HepG2 (cell line): ENCODE results near the gene PCGF2. TPM values are rescaled to one million over a fixed set of nuclear protein-coding genes. Genes with fewer than 3 reads are reported as not detected.

Source experiments
- HES4 ChIP-seq: sonication (generic); formaldehyde crosslinking; IDR thresholded peaks from 2 replicates; pipeline ENCODE4 v1.9.0; 2021; ENCODE audit warnings: mild to moderate bottlenecking, missing genetic modification reagents, borderline replicate concordance
- HOXA3 ChIP-seq: sonication (generic); formaldehyde crosslinking; IDR thresholded peaks from 2 replicates; pipeline ENCODE4 v1.5.0; 2020; ENCODE audit warnings: missing genetic modification reagents
- RELA ChIP-seq: sonication (generic); formaldehyde crosslinking; IDR thresholded peaks from 2 replicates; pipeline ENCODE4 v1.4.0; 2020; ENCODE audit warnings: missing genetic modification reagents
- SOX6 ChIP-seq, 2 experiments: fragments of 450-650 bp in 1 of 2; sonication (generic) in 1 of 2; formaldehyde crosslinking in 1 of 2; IDR thresholded peaks; 2 replicates each; pipeline versions ENCODE4 v1.4.0 to v1.6.1; 2017 to 2020; ENCODE audit warnings: antibody characterized with exemption in 1 of 2, mild to moderate bottlenecking in 1 of 2, missing genetic modification reagents in 1 of 2
- ZNF230 ChIP-seq: sonication (generic); formaldehyde crosslinking; IDR thresholded peaks from 2 replicates; pipeline ENCODE4 v1.4.0; 2020; ENCODE audit warnings: mild to moderate bottlenecking, missing genetic modification reagents
- ZNF607 ChIP-seq: sonication (generic); formaldehyde crosslinking; IDR thresholded peaks from 2 replicates; pipeline ENCODE4 v1.5.1; 2020; ENCODE audit warnings: missing genetic modification reagents, mild to moderate bottlenecking, borderline replicate concordance
- polyA plus RNA-seq, 8 experiments: library from polyadenylated mRNA; depleted of rRNA in 3 of 8; stranded (reverse) in 7 of 8; unstranded in 1 of 8; fragments of >200 nt; fragmentation: Illumina TruSeq in 4 of 8; extraction: Trizol in 4 of 8; gene quantifications; 2 replicates each; pipeline versions ENCODE4 v1.2.1 to v1.2.3, GENCODE V29; 2011 to 2016; ENCODE audit warnings: low read depth in 4 of 8, missing spikeins in 1 of 8, mixed read lengths in 1 of 8; ENCODE audit not compliant: insufficient read depth in 1 of 8
- total RNA-seq, 5 experiments: library from RNA; depleted of rRNA; stranded (reverse); fragments of >200 nt; fragmentation: Illumina TruSeq; extraction: Trizol; gene quantifications; 2 replicates each; pipeline ENCODE4 v1.2.3, GENCODE V29; 2016; ENCODE audit warnings: low read depth in 1 of 5
- TF ChIP-seq, protein P1 (sequence below): sonication (generic); formaldehyde crosslinking; IDR thresholded peaks from 2 replicates; pipeline ENCODE4 v1.4.0; 2020; ENCODE audit warnings: low read depth, missing genetic modification reagents
- TF ChIP-seq, protein P2 (sequence below): sonication (generic); formaldehyde crosslinking; IDR thresholded peaks from 2 replicates; pipeline ENCODE4 v1.4.0; 2020; ENCODE audit warnings: mild to moderate bottlenecking, missing genetic modification reagents, borderline replicate concordance
- TF ChIP-seq, protein P3 (sequence below): IDR thresholded peaks from 2 replicates; pipeline ENCODE4 v1.6.1; 2016; ENCODE audit warnings: low read depth, missing genetic modification reagents, missing compliant biosample characterization
- TF ChIP-seq, protein P4 (sequence below), 2 experiments: sonication (generic) in 1 of 2; formaldehyde crosslinking in 1 of 2; IDR thresholded peaks; 2 replicates each; pipeline versions ENCODE4 v1.4.0 to v1.6.1; 2018 to 2020; ENCODE audit warnings: missing genetic modification reagents in 2 of 2, borderline replicate concordance in 1 of 2, low read depth in 1 of 2, mild to moderate bottlenecking in 1 of 2, missing biosample characterization in 1 of 2
- TF ChIP-seq, protein P5 (sequence below): sonication (generic); formaldehyde crosslinking; IDR thresholded peaks from 2 replicates; pipeline ENCODE4 v1.4.0; 2020; ENCODE audit warnings: missing genetic modification reagents

Gene PCGF2
- total and polyA plus RNA-seq, 2 of the 13 experiments (the other 11 are each of a cell fraction or from before 2014, with no cell fraction given): 11.6 to 29.4 TPM

DNA sequence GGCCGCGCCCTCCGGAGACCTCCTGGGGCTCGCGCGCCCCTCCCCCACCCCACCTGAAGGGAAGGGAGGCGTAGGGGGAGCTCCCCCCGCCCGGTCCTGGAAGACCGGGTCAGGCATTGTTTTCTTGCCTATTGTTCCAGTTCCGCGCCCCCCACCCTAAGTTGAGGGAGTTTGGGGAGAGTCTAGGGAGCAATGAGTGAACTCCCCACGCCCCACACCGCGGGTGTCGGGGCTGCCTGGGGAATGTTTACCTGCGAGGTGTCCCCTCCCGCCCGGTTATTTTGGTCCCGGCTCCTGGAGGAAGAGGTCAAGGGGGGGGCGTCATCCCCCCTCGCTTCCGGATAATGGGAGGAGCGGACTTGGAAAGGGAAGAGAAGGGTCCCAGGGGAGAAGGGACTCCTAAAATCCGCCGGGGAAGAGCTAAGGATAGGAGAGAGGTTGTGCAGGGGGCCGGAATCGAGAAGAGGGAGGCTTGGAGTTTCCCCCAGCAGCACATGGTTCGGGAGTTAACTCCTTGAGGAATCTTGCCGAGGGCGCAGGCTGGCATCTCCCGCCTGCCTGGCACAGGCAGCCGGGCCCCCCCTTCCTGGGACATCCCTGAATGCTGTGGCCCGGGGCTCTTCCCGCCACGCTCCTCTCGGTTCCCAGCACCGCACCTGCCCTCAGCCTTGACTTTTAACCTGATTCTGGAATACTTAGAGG lies 42.2 kb downstream of the PCGF2 start (continued):
- TF ChIP-seq, protein P1, sequence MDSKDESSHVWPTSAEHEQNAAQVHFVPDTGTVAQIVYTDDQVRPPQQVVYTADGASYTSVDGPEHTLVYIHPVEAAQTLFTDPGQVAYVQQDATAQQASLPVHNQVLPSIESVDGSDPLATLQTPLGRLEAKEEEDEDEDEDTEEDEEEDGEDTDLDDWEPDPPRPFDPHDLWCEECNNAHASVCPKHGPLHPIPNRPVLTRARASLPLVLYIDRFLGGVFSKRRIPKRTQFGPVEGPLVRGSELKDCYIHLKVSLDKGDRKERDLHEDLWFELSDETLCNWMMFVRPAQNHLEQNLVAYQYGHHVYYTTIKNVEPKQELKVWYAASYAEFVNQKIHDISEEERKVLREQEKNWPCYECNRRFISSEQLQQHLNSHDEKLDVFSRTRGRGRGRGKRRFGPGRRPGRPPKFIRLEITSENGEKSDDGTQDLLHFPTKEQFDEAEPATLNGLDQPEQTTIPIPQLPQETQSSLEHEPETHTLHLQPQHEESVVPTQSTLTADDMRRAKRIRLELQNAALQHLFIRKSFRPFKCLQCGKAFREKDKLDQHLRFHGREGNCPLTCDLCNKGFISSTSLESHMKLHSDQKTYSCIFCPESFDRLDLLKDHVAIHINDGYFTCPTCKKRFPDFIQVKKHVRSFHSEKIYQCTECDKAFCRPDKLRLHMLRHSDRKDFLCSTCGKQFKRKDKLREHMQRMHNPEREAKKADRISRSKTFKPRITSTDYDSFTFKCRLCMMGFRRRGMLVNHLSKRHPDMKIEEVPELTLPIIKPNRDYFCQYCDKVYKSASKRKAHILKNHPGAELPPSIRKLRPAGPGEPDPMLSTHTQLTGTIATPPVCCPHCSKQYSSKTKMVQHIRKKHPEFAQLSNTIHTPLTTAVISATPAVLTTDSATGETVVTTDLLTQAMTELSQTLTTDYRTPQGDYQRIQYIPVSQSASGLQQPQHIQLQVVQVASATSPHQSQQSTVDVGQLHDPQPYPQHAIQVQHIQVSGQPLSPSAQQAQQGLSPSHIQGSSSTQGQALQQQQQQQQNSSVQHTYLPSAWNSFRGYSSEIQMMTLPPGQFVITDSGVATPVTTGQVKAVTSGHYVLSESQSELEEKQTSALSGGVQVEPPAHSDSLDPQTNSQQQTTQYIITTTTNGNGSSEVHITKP (CRISPR knock-in tag): peak; percentile 92
- TF ChIP-seq, protein P2, sequence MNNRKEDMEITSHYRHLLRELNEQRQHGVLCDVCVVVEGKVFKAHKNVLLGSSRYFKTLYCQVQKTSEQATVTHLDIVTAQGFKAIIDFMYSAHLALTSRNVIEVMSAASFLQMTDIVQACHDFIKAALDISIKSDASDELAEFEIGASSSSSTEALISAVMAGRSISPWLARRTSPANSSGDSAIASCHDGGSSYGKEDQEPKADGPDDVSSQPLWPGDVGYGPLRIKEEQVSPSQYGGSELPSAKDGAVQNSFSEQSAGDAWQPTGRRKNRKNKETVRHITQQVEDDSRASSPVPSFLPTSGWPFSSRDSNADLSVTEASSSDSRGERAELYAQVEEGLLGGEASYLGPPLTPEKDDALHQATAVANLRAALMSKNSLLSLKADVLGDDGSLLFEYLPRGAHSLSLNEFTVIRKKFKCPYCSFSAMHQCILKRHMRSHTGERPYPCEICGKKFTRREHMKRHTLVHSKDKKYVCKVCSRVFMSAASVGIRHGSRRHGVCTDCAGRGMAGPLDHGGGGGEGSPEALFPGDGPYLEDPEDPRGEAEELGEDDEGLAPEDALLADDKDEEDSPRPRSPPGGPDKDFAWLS (CRISPR knock-in tag): 0 out of 2 replicates have a peak, but pooled peaks have one; percentile 48
- 0 out of 2 replicates have a peak, but pooled peaks have one; percentile 3 for TF ChIP-seq HOXA3
- TF ChIP-seq, protein P3, sequence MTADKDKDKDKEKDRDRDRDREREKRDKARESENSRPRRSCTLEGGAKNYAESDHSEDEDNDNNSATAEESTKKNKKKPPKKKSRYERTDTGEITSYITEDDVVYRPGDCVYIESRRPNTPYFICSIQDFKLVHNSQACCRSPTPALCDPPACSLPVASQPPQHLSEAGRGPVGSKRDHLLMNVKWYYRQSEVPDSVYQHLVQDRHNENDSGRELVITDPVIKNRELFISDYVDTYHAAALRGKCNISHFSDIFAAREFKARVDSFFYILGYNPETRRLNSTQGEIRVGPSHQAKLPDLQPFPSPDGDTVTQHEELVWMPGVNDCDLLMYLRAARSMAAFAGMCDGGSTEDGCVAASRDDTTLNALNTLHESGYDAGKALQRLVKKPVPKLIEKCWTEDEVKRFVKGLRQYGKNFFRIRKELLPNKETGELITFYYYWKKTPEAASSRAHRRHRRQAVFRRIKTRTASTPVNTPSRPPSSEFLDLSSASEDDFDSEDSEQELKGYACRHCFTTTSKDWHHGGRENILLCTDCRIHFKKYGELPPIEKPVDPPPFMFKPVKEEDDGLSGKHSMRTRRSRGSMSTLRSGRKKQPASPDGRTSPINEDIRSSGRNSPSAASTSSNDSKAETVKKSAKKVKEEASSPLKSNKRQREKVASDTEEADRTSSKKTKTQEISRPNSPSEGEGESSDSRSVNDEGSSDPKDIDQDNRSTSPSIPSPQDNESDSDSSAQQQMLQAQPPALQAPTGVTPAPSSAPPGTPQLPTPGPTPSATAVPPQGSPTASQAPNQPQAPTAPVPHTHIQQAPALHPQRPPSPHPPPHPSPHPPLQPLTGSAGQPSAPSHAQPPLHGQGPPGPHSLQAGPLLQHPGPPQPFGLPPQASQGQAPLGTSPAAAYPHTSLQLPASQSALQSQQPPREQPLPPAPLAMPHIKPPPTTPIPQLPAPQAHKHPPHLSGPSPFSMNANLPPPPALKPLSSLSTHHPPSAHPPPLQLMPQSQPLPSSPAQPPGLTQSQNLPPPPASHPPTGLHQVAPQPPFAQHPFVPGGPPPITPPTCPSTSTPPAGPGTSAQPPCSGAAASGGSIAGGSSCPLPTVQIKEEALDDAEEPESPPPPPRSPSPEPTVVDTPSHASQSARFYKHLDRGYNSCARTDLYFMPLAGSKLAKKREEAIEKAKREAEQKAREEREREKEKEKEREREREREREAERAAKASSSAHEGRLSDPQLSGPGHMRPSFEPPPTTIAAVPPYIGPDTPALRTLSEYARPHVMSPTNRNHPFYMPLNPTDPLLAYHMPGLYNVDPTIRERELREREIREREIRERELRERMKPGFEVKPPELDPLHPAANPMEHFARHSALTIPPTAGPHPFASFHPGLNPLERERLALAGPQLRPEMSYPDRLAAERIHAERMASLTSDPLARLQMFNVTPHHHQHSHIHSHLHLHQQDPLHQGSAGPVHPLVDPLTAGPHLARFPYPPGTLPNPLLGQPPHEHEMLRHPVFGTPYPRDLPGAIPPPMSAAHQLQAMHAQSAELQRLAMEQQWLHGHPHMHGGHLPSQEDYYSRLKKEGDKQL (CRISPR knock-in tag): no peak
- TF ChIP-seq, protein P4, sequence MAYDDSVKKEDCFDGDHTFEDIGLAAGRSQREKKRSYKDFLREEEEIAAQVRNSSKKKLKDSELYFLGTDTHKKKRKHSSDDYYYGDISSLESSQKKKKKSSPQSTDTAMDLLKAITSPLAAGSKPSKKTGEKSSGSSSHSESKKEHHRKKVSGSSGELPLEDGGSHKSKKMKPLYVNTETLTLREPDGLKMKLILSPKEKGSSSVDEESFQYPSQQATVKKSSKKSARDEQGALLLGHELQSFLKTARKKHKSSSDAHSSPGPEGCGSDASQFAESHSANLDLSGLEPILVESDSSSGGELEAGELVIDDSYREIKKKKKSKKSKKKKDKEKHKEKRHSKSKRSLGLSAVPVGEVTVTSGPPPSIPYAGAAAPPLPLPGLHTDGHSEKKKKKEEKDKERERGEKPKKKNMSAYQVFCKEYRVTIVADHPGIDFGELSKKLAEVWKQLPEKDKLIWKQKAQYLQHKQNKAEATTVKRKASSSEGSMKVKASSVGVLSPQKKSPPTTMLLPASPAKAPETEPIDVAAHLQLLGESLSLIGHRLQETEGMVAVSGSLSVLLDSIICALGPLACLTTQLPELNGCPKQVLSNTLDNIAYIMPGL (CRISPR knock-in tag; IDR thresholded peaks at IDR 0.05; ENCODE audit: borderline replicate concordance in 1 of 2, low read depth in 1 of 2): peak; percentile 39 to 71; a peak in 3 of 4 replicates
- peak; percentile 86 for TF ChIP-seq HES4
- TF ChIP-seq ZNF230 (CRISPR knock-in tag): peak; percentile 42; the same call in 1 of the 2 replicates
- peak; percentile 39; the same call in 1 of the 2 replicates for TF ChIP-seq ZNF607 (CRISPR knock-in tag)
- TF ChIP-seq RELA: 0 out of 2 replicates have a peak, but pooled peaks have one; percentile 41
- TF ChIP-seq SOX6 (IDR thresholded peaks at IDR 0.05): no peak
- TF ChIP-seq SOX6 (CRISPR knock-in tag; IDR thresholded peaks at IDR 0.05): peak; percentile 86
- TF ChIP-seq, protein P5, sequence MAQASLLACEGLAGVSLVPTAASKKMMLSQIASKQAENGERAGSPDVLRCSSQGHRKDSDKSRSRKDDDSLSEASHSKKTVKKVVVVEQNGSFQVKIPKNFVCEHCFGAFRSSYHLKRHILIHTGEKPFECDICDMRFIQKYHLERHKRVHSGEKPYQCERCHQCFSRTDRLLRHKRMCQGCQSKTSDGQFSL (CRISPR knock-in tag): peak; percentile 21; the same call in 1 of the 2 replicates
